GM19239 (cell line): ENCODE data around the gene CALHM3.
"Not testable (repeated sequence)": the region's sequence is repeated elsewhere in the genome, so short reads cannot be mapped to it uniquely, and the experiment has no call there.

Experiments used
- DNase-seq: peaks from one replicate; pipeline ENCODE4 v3.0.0; 2011; ENCODE audit warnings: low spot score; ENCODE audit not compliant: insufficient read length
- FAIRE-seq: peaks from 2 replicates; lab custom pipeline; 2011; peaks lifted over from hg19 to GRCh38; lab: Jason Lieb, UNC

The CALHM3 gene

GRCh38 chr10:103503777-103504176, 24.7 kb upstream of the CALHM3 start:
- not testable (repeated sequence) for FAIRE-seq, DNase-seq

DNA sequence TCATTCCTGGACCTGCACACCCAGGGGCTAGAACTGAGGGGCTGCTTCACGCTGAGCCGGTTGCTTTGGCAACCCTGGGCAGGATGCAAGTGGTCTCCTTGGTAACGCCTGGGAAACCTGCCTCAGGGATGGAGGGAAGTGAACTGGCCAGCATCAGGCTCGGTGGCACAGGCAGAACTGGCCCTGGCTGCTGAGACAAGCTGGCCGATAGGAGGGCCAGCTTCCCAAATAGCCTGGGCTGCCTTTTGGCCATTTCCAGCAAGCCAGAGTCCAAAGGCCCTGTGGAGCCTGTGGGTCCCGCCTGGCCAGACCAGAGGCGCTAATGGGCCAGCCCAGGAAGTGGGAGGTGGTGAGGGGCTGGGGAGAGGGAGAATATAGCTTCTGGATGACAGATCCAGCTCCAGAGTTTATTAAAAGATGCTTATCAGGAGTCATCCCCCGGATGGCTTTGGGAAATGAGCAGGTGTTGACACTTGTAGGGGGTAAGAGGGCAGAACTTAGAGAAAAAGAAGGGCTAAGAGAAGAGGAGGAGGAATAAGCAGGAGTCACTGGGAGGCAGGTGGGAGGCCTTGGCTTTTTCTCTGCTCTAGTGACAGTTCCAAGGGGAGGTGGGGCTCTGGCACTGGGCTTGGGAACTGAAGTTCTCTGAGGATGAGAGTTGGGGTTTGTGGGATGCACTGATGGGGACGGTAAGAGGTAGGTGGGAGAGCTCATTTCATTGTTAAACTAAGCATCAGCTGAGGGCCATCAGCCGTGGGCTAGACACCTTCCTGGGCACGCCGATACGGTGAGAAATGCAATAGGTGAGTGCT, 24.0 kb upstream of the CALHM3 start:
- FAIRE-seq (no peak), DNase-seq (no peak)

GRCh38 chr10:103501186-103501585, 22.1 kb upstream of the CALHM3 start:
- no peak for FAIRE-seq
- no peak for DNase-seq

- DNase-seq (no peak), FAIRE-seq (no peak)
These were observed 21.4 kb upstream of the CALHM3 start for GRCh38 chr10:103500481-103500880.

DNA sequence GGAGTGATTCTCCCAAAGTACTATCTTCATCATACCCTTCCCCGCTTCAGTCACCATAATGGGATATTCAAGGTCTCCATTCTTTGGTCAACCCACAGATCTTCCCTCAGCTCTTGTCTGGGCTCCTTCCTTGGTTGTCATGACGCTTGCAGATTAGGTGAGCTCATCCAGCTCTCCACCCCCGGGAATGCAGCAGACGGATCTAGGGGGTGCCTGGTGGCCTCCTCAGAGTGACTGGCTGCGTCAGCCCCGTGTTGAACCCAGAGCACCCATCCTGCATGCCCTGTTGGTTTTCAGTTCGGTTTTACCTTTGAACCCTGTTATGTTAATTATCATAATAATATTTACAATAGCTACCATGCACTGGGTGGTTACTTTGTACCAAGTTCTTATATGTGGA, 20.8 kb upstream of the CALHM3 start:
- FAIRE-seq, result no peak
- no peak for DNase-seq

DNA sequence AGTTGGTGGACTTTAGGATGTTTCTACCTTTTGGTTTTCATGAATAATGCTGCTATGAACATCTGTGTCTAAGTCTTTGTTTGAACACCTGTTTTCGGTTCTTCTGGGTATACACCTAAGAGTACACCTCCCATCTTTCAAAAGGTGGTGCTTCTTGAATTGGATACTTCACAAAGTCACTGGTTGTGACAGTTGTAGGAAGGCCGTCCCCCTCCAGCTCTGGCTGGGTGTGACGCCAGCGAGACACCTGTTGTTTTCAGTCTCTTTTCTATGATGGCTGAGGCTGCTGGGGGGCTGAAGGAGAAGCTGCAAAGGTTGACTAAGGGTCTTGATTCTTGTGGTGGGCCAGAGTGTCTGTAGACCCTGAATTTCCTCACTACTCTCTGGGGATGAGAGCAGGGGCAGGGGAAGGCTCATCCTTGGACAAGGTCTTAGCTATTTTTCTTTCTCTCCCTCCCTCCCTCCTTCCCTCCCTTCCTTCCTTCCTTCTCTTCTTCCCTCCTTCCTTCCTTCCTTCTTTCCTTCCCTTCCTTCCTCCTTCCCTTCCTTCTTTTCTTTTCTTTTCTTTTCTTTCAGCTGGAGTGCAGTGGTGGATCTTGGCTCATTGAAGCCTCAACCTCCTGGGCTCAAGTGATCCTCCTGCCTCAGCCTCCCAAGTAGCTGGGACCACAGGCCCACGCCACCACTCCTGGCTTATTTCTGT, 20.0 kb upstream of the CALHM3 start:
- no peak for FAIRE-seq
- no peak for DNase-seq

- DNase-seq, result no peak
- no peak for FAIRE-seq
These were observed 18.3 kb upstream of the CALHM3 start for GRCh38 chr10:103497161-103497915.

GRCh38 chr10:103495321-103495720, 16.3 kb upstream of the CALHM3 start:
- no peak for FAIRE-seq

GRCh38 chr10:103493916-103494877, 15.2 kb upstream of the CALHM3 start:
- FAIRE-seq, result no peak
- no peak for DNase-seq

More at GRCh38 chr10:103495321-103495720, 16.3 kb upstream of the CALHM3 start:
- no peak for DNase-seq

DNA sequence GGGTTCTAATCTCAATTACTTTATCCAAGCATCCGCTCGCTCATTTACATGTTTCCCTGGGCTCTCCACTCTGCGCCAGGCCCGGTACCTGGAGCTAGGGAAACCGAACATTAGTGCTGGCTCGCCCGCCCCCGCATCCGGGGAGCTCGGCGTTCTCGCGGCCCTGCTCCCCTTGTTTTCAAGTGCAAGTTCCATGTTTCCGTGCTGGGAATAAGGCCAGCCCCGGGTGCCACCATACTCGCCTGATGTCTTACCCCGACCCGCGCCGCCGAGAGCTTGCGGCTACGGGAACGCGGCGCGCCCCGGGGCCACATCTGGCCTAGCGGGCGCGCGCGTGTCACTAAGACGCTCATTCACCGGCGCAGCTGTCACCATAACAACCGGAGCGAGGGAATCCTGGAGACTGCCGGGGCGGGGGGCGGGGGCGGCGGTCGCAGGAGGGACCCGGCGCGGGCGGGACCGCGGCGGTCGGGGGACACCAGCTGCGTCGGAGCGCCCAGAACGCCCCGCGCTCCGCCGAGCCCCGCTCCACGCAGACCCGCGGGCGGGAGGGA, 14.4 kb upstream of the CALHM3 start, which contains the start of gene NEURL1:
Gene NEURL1 (plus strand): TSS at position 344 of the 554 bp plus-strand sequence. CDS start 683 bp downstream, outside the sequence.
- no peak for FAIRE-seq
- no peak for DNase-seq

DNA sequence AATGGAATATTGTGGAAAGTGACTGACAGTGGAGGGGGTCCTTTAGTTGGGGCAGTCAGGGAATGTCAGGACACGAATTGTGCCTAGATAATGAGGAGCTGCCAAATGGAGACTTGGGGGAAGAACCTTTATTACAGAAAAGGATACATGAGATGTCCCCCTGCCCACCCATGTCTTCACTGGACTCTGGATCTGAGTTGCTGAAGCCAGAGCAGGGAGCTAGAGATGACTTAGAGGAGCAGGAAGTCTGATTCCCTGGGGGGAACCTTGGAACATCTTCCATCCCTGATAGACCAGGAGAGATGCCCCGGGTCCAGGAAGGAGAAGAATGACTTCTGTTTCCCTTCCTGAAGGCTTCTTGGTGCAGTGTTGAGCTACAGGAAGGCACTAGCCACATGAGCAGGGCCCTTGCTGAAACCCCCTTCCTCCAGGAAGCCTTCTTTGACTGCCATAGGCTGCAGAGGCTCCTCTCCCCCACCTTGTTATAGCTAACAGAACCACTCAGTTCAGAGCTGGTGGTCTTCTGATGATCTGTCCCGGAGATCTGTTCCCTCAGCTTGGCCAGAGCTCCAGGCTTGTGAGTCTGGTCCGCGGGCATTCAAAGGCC, 13.7 kb upstream of the CALHM3 start:
- DNase-seq (no peak), FAIRE-seq (no peak)

- FAIRE-seq (no peak), DNase-seq (no peak)
These were observed 12.8 kb upstream of the CALHM3 start for GRCh38 chr10:103491729-103492364.

DNA sequence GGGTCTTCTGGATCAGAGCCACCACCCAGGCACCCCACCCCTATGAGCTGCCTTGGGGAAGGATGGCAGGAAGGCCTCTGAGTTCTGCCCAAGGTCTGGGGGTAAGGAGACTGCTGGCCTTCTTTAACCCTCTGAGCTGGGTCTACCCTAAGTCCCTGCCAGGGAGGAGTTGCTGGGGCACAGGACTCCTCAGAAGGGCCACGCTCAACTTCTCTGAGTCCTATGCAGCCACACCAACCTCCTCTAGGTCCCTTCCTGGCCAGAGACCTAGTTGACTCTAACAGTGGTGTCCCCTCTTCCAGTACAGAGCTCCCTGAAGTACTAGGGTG, 11.9 kb upstream of the CALHM3 start:
- no peak for FAIRE-seq
- DNase-seq, result no peak

- DNase-seq, result no peak
- no peak for FAIRE-seq
These were observed 8.3 kb upstream of the CALHM3 start for GRCh38 chr10:103487410-103487708.

- DNase-seq, FAIRE-seq: not testable (repeated sequence)
These were observed 7.8 kb upstream of the CALHM3 start for GRCh38 chr10:103486635-103487409.

DNA sequence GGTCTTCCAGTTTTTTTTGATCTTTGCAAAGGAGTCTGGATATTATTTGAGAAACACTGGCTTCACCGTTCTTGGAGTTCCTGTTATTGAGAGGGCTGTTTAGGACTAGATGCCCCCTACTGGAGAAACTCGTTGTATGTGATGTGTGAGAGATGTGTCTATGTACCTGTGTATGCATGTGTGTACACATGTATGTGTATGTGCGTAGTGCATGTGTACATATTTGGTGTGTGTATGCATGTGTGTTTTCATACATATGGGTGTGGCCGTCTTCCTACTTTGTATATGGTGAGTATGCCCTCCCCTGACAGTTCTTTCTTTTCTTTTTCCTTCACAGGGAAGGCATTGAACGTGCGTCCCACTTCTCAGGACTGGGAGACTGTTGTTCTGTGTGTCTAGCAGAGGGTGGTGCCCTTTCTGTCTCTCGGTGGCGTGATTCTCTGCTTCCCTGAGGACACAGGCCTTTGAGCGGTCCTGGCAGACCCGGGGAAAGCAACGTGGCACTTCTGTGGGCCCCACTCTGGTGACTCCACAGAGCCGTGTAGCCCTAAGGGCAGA, 3.0 kb upstream of the CALHM3 start:
- peak; percentile 98 for FAIRE-seq
- peak; percentile 67 for DNase-seq

GRCh38 chr10:103480521-103480920, 1.5 kb upstream of the CALHM3 start:
- FAIRE-seq, result no peak
- no peak for DNase-seq

DNA sequence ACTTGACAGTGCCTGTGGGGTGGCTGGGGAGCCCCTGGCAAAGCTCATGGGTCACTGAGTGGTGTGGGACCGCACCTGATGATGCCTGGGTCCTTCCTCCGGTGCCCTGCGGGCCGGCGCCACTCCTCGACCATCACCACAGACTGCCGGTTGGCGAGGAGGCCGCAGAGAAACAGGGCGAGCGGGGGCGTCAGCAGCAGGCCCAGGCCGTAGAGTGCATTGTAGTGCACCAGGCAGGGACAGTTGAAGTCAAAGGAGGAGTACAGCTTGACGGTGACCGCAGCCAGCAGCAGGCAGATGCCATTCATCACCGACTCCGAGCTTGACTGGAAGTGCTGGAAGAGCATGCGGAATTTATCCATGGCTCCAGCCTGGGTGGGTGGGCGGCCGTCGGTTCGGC, 369 bp downstream of the CALHM3 start:
- FAIRE-seq (no peak), DNase-seq (no peak)
